ENCODE results near the gene EMB.

- TF ChIP-seq, protein P1, sequence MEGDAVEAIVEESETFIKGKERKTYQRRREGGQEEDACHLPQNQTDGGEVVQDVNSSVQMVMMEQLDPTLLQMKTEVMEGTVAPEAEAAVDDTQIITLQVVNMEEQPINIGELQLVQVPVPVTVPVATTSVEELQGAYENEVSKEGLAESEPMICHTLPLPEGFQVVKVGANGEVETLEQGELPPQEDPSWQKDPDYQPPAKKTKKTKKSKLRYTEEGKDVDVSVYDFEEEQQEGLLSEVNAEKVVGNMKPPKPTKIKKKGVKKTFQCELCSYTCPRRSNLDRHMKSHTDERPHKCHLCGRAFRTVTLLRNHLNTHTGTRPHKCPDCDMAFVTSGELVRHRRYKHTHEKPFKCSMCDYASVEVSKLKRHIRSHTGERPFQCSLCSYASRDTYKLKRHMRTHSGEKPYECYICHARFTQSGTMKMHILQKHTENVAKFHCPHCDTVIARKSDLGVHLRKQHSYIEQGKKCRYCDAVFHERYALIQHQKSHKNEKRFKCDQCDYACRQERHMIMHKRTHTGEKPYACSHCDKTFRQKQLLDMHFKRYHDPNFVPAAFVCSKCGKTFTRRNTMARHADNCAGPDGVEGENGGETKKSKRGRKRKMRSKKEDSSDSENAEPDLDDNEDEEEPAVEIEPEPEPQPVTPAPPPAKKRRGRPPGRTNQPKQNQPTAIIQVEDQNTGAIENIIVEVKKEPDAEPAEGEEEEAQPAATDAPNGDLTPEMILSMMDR (IDR thresholded peaks at IDR 0.05; ENCODE audit: poor library complexity, severe bottlenecking), result no peak
- TF ChIP-seq SMC3 (conservative IDR thresholded peaks at IDR 0.05; ENCODE audit: poor library complexity), result no peak
- TF ChIP-seq EZH2 (IDR thresholded peaks at IDR 0.05; ENCODE audit: borderline replicate concordance, insufficient read depth, low read length, poor library complexity, severe bottlenecking), result no peak
- TF ChIP-seq RAD21 (conservative IDR thresholded peaks at IDR 0.05), result no peak
- no peak for TF ChIP-seq POLR2AphosphoS5 (IDR thresholded peaks at IDR 0.05)
- TF ChIP-seq, protein P2, sequence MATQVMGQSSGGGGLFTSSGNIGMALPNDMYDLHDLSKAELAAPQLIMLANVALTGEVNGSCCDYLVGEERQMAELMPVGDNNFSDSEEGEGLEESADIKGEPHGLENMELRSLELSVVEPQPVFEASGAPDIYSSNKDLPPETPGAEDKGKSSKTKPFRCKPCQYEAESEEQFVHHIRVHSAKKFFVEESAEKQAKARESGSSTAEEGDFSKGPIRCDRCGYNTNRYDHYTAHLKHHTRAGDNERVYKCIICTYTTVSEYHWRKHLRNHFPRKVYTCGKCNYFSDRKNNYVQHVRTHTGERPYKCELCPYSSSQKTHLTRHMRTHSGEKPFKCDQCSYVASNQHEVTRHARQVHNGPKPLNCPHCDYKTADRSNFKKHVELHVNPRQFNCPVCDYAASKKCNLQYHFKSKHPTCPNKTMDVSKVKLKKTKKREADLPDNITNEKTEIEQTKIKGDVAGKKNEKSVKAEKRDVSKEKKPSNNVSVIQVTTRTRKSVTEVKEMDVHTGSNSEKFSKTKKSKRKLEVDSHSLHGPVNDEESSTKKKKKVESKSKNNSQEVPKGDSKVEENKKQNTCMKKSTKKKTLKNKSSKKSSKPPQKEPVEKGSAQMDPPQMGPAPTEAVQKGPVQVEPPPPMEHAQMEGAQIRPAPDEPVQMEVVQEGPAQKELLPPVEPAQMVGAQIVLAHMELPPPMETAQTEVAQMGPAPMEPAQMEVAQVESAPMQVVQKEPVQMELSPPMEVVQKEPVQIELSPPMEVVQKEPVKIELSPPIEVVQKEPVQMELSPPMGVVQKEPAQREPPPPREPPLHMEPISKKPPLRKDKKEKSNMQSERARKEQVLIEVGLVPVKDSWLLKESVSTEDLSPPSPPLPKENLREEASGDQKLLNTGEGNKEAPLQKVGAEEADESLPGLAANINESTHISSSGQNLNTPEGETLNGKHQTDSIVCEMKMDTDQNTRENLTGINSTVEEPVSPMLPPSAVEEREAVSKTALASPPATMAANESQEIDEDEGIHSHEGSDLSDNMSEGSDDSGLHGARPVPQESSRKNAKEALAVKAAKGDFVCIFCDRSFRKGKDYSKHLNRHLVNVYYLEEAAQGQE (IDR thresholded peaks at IDR 0.05; ENCODE audit: borderline replicate concordance), result no peak
- TF ChIP-seq TAF1 (IDR thresholded peaks at IDR 0.05; ENCODE audit: low read depth), result no peak
These were observed 6.1 kb upstream of the EMB start for GRCh38 chr5:50447228-50447627.

Measured in neural cell (in vitro differentiated cells).